NCI-H526 (cell line): Measurements from ENCODE around the gene HMSD.
A peak's percentile ranks its signal among the peaks of the same experiment; 100 is the strongest.

Experiments used
- DNase-seq, 2 experiments: peaks; one replicate each; lab custom pipeline; 2025; lab: John Stamatoyannopoulos, UW

The HMSD gene

GRCh38 chr18:63956755-63957154 lies 7.7 kb downstream of the HMSD start:
- no peak for DNase-seq

DNA sequence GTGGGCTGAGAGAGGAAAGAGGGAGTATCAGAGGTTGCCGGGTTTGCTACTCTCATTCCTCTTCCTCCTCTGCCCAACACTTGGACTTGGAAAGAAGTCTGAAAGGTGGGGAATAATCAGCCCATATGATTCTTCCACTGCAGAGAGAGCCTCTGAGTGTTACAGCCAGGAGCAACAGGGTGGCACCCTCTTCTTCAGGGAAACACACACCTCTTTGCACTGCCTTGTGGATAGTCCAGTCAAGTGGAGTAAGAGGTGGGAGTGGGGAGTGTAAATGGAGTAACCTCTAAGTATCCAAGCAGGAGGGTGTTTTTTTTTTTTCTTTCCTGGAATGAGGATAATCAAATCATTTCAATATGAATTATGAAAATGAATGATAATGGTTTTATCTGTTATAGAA lies 11.8 kb downstream of the HMSD start:
- no peak for DNase-seq

- no peak for DNase-seq
Measured at GRCh38 chr18:63961435-63961980, 12.4 kb downstream of the HMSD start.

GRCh38 chr18:63962137-63962536 lies 13.0 kb downstream of the HMSD start:
- DNase-seq = no peak

DNA sequence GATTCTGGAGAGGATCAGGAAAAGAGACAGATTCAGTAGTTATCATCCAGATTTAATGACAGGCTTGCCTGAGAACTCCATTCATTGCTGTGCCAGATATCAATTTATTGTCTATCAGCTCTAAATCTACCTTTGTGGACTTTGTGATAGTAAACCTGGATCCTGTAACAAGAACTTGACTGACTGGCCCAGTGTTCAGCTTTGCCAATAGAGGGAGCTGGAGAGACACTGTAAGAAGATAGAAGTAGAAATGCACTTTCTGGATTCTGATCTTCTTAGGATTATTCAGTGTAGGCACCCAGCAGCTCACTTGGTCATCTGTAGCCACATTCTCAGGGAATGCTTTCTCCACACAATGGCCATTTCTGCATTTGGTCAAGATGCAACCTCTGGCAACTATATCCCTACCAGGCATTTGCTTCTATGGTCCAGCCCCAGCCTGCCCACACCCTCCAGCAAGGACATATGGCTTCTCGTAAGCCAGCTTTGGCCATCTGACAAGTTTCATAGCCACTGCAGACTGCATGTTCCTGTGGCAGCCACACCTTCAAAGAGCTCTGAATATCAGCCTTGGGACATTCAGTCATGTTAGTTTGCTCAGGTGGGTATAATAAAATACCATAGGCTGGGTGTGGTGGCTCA lies 14.6 kb downstream of the HMSD start:
- peak in 1 of 2 experiments; percentile 30 for DNase-seq

DNA sequence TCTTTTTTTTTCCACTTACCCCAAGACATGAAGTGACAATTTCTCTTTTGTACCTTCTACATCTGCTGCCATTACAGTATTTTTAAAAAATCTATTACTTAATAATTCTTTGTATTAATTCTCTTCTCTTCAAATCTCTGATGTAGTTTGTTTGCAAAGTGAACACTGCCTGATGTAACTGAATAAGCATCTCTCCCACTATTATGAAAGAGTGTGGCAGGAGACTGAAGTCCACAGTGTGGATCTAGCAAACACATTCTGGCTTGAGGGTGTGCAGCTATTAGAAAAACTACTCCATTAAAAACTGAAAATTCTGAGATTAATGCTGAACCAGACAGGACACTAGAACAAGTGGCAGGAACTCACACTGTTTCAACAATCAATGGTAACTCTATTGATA lies 15.8 kb downstream of the HMSD start:
- DNase-seq = no peak

DNA sequence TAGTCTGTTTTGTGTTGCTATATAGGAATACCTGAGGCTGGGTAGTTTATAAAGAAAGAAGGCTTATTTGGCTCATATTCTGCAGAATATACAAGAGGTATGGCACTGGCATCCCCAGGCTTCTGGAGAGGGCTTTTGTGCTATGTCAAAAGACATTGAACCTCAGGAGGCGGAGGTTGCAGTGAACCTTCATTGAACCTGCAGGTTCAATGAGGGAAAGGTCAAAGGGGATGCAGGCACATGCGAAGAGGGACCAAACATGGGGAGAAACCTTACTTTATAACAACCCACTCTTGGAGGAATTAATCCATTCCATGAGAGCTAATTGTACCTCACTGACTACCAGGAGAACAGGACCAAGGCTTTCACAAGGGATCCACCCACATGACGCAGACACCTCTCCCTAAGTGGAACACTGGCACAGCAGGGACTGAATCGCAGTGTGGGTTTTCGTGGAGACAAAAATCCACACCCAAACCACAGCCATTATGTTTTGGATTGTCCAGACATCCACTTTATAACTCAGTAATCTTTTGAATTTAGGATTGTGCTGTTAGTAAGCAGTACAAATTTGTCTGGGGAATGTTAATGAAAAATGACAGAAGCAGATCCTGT lies 16.7 kb downstream of the HMSD start:
- DNase-seq = no peak

DNA sequence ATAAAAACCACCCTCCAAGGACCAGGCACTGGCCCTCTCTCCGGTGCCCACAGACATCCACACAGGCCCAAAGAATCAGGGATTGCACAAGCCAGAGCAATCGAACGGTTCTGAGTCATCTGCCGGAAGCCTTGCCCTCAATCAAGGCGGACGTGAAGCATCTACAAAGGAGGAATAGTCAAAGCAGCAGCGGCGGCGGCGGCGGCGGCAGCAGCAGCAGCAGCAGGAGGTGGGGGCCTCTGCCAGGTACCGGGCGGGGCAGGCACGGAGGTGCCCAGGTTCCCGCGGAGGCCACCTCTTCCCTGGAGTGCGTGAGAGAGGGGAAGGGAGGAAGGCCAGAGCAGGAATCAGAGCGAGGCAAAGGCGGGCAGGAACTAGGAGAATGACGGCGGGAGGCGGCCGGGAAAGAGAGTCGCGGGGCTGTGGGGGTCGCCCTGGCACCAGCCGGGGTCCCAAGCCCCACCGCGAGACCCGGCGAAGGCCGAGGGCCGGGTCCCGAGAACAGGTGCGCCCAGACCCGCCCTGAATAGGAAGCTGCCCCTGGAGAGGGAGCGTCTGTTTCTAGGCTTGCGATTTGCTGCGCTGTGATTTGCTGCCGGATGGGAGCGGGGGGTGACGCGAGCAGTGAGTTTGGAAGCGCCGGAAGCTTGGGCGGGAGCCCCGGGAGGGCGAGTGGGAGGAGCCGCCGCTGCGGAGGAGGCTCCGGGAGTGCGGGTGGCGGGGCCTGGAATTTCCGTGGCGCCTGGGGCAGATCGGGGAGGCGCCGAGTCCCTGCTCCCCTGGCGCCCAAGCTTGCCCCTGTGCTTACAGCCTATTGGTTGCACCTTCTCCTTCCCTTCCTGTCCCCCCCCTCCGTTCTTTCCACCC lies 21.1 kb downstream of the HMSD start, which contains the start of gene SERPINB8:
Gene SERPINB8 (plus strand): TSS at position 140 of the 867 bp plus-strand sequence. CDS start 8,228 bp downstream, outside the sequence.
- DNase-seq = peak; percentile 11 to 67

GRCh38 chr18:63970809-63971205 lies 21.7 kb downstream of the HMSD start:
- no peak for DNase-seq

DNA sequence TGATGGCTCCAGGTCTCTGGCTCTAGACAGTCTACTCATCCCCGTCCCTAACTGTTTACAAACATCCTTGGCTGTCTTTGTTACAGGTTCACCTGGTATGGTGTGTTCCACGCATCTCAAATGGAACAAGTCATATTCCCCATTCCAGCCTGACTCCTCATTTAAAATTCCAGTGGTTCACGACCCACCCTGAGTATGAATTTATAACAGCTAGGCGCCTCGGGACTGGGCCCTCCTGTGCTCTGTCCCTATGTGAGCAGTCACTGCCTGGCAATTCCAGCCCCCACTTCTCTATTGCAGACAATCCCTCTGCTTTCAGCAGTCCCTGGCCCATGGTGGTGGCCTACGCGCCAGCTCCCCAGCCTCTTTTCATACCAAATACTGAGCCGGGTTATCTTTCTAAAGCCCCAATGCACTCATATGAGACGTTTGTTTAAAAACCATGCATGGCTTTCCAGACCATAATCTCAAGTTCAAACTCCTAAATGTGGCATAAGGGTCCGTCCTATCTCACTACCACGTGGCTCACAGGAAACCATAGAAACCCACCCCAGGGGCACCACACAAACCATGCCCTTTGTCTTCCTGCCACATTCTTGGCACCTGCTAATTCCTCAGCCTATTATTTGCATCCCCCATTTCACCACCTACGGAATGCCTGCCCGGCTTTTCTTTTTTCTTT lies 22.4 kb downstream of the HMSD start:
- no peak for DNase-seq

- no peak for DNase-seq
Measured at GRCh38 chr18:63972002-63972376, 22.9 kb downstream of the HMSD start.

DNA sequence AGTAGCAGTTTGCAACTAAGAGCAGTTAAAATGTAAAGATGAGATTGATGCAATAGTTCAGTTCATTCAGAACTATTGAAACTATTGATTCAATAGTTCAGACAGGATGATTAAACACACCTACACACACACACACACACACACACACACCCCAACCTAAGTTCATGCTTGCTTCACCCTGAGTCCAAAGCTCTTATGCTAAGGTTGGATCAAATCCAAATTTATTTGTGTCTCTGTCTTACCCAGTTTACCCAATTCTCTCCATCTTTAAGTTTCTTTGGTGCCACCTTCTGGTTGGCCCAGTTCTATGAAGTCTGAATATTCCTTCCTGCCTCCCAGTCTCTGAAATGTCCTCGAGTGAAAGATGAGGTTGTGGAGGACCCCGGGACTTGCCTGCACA lies 25.9 kb downstream of the HMSD start:
- DNase-seq = no peak

DNA sequence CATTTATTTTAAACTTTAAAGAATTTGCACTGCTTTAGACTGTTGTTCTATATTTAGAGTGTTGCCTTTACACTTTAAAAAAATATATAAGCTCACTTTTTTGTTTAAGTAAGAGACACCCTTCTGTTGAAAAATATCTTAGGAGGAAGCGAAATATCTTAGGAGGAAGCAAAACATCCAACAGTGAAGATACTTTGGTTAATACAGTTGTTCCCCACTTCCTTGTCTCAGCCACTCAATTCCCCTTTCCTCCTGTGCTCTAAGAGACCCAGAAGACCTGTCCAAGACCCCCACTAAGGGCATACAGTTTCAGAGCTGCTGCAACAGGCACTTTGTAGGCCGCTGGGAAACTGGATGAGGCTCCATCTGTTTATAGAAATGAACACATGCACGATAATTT lies 26.5 kb downstream of the HMSD start:
- DNase-seq = no peak

GRCh38 chr18:63977040-63977439 lies 27.9 kb downstream of the HMSD start:
- no peak for DNase-seq

DNA sequence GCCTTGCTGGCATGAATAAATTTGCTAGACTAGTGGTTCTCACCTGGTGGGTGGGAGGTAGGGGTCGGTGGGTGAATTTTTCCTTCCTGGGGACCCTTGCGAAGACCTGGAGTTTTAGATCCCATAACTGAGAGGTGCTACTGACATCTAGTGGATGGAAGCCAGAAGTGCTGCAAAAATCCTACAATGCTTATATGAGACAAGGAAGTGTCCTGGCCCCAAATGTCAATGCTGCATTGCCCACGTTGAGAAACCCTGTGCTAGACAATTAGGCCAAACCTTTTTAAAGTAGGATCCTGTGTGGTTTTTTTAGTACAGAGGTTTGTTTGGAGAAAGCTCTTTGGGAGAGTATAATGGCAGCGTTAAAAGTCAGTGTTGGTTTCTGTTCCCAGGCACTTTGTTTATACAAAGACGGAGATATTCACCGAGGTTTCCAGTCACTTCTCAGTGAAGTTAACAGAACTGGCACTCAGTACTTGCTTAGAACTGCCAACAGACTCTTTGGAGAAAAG lies 30.4 kb downstream of the HMSD start:
- DNase-seq = peak in 1 of 2 experiments; percentile 53

DNA sequence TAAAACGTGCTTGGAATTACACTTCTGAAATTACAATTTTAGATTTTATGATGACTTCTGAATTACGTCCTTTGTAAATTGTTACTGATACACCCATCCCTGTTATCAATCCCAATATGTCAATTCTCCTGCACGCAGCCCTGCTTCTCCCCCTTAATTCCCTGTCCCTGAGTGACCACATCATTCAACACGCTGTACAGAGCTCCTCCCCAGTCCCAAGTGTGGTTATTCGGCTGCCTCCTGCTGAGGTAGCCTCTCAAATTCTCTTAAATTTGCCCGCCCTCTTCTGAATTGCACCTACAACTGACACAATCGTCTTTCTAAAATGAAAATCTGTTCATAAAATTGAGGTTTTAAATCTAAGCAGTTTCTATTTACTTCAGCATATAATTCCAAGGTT lies 30.9 kb downstream of the HMSD start:
- DNase-seq = no peak

DNA sequence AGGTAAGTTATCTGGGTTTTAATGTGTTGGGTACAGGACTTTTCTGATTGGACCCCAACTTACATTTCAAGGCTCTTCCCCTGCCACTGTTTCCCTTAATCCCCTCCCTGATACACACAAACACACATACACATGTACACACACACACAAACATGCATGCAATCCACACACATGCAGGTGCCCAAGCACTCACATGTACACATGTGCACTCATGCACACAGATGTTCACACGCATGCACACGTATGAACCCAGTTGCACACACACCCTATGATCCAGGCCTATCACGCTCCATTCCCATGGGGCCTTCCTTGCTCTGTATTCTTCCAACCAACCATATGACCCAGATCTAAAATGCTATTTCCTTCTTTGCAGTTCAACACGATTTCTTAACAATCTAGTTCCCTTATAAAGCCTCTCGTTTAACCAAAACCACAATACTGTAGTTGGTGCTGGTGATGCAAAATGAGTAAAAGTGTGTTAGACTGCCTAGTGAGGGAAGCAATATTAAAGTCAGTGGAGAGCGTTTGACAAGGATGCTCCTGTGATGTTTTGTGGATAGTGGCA lies 31.9 kb downstream of the HMSD start:
- no peak for DNase-seq

- no peak for DNase-seq
Measured at GRCh38 chr18:63981719-63982118, 32.6 kb downstream of the HMSD start.

DNA sequence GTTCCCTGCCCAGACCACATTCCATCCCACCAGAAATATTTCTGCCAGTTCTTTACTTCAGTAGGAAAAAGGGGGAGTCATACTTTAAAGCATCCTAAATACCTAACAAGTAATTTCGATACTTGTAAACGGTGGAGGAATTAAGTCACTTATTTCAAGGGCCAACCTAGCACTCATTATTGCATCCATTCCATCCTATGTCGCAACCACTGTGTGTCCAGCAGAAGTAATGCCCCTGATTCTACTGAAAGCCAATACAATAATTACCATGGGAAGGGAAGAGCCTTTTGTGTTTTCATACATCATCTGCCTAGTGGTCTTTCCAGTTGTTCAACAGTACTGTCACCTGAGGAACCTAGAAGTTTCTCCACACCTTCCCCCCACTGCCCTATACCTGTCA lies 33.3 kb downstream of the HMSD start:
- no peak for DNase-seq

DNA sequence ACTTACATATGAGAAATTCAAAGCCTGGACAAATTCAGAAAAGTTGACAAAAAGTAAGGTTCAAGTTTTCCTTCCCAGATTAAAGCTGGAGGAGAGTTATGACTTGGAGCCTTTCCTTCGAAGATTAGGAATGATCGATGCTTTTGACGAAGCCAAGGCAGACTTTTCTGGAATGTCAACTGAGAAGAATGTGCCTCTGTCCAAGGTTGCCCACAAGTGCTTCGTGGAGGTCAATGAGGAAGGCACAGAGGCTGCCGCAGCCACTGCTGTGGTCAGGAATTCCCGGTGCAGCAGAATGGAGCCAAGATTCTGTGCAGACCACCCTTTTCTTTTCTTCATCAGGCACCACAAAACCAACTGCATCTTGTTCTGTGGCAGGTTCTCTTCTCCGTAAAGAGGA lies 37.8 kb downstream of the HMSD start:
- DNase-seq = no peak

DNA sequence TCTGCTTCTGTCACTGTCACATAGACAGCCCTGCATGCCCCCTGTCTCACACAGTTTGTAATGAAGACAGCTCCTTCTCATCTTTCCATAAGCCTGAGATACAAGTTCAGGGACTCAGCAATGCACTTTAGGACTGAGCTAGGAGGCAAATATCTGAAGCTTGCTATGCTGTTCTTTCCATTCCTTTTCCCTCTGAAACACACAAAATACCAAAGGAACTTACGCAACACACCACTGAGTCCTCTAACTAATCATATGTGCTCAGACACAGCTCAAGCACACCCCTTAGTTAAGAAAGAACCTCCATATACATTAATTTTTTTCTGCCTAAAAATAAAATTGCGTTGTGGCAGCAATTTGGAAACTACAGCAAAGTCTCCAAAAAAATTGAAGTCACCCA lies 38.6 kb downstream of the HMSD start:
- DNase-seq = no peak

GRCh38 chr18:63992751-63993150 lies 43.6 kb downstream of the HMSD start:
- no peak for DNase-seq
